NT2/D1 (cell line): ENCODE data around the gene BMERB1.

Experiments
- SUZ12 ChIP-seq: IDR thresholded peaks from 2 replicates; pipeline ENCODE4 v1.6.1; 2011; ENCODE audit not compliant: insufficient read length, insufficient read depth; ENCODE audit errors: extremely low read depth
- YY1 ChIP-seq: IDR thresholded peaks from 2 replicates; pipeline ENCODE4 v1.6.1; 2011; ENCODE audit not compliant: insufficient read length, insufficient read depth
- ZNF274 ChIP-seq: IDR thresholded peaks from 2 replicates; pipeline ENCODE4 v1.6.1; 2011; ENCODE audit warnings: mild to moderate bottlenecking, low read depth, low read length

- TF ChIP-seq SUZ12 (no peak), YY1 (no peak), ZNF274 (no peak)
Measured at GRCh38 chr16:15484662-15485061, 50.3 kb downstream of the BMERB1 start.
